Measurements from ENCODE around the gene MMP13.
"Not testable (repeated sequence)": the region's sequence is repeated elsewhere in the genome, so short reads cannot be mapped to it uniquely, and the experiment has no call there.

GRCh38 chr11:102905848-102906247 lies 49.7 kb downstream of the MMP13 start:
- TF ChIP-seq CTCF (IDR thresholded peaks at IDR 0.05; ENCODE audit: low read depth, low read length); EZH2phosphoT487 (IDR thresholded peaks at IDR 0.05; ENCODE audit: low read depth): not testable (repeated sequence)

Data from OCI-LY3 (cell line).